K562 (cell line): ENCODE data around the gene NOPCHAP1. TPM values are rescaled to one million over a fixed set of nuclear protein-coding genes. Genes with fewer than 3 reads are reported as not detected.

Experiments
- ATAC-seq: fragments of 200-7000 bp; cut with Tn5 transposase; 3 replicates; pipeline ENCODE4 v1.9.1; 2020; ENCODE audit warnings: moderate library complexity
- BruUV-seq: library from RNA; stranded (reverse); fragments of 400-500 nt; replicated peaks from 2 replicates; lab custom pipeline; 2021; lab: Mats Ljungman, UMichigan
- CTCF ChIA-PET: fragments of 300-600 bp; formaldehyde crosslinking; extraction: SDS; loops from one replicate; lab custom pipeline; 2021; ENCODE audit warnings: low intra/inter-chr PET ratio; lab: Yijun Ruan, JAX
- POLR2A ChIA-PET: fragments of 300-600, 350-650 bp; sonication (Branson Sonifier 250); formaldehyde crosslinking; extraction: SDS; loops from one replicate; lab custom pipeline; 2021; ENCODE audit warnings: antibody characterized with exemption, inconsistent platforms; lab: Yijun Ruan, JAX
- DNase-seq, 4 experiments: peaks; one replicate each; pipeline versions ENCODE4 v3.0.0 to v3.0.0-alpha.2; 2011 to 2018; ENCODE audit warnings: low spot score in 3 of 4, mixed read lengths in 3 of 4; ENCODE audit errors: extremely low read depth in 1 of 4
- FAIRE-seq: peaks from 2 replicates; lab custom pipeline; 2011; peaks lifted over from hg19 to GRCh38; lab: Jason Lieb, UNC
- H2AFZ ChIP-seq: 2 replicates; pipeline ENCODE4 v1.6.0; 2011; ENCODE audit warnings: low read depth, low read length, control low read depth, inconsistent platforms
- H3K27ac ChIP-seq: fragments of 200-600 bp; 3 replicates; pipeline ENCODE4 v1.8.0; 2011; ENCODE audit warnings: low read depth, mild to moderate bottlenecking, control low read depth, inconsistent platforms, low read length, moderate library complexity, mixed read lengths; ENCODE audit errors: extremely low read depth
- H3K27me3 ChIP-seq, 2 experiments: fragments of 300-600 bp in 1 of 2; 2 replicates in 1 of 2; 3 replicates in 1 of 2; pipeline versions ENCODE4 v1.6.0 to v1.8.0; 2011; ENCODE audit warnings: inconsistent platforms in 2 of 2, low read length in 2 of 2, mild to moderate bottlenecking in 1 of 2, mixed read lengths in 1 of 2, moderate library complexity in 1 of 2; ENCODE audit not compliant: control insufficient read depth in 2 of 2, insufficient read depth in 2 of 2
- H3K36me3 ChIP-seq: fragments of 300-600 bp; 3 replicates; pipeline ENCODE4 v1.8.0; 2011; ENCODE audit warnings: mild to moderate bottlenecking, low read length, inconsistent platforms; ENCODE audit not compliant: control insufficient read depth, insufficient read depth
- H3K4me1 ChIP-seq, 2 experiments: fragments of 200-600 bp in 1 of 2; replicated peaks in 1 of 2; 2 replicates in 1 of 2; 3 replicates in 1 of 2; pipeline versions ENCODE4 v1.5.1 to v1.8.0; 2011; ENCODE audit warnings: inconsistent platforms in 2 of 2, low read length in 2 of 2, mild to moderate bottlenecking in 1 of 2, mixed read lengths in 1 of 2, moderate library complexity in 1 of 2; ENCODE audit not compliant: control insufficient read depth in 2 of 2, insufficient read depth in 2 of 2
- H3K4me2 ChIP-seq: 2 replicates; pipeline ENCODE4 v1.6.1; 2011; ENCODE audit warnings: low read length, control low read depth, inconsistent platforms, mixed read lengths; ENCODE audit not compliant: insufficient read depth
- H3K4me3 ChIP-seq: fragments of 200-600 bp; sonication (generic), shearing (Covaris generic); 2 replicates; pipeline ENCODE4 v1.5.1; 2016; ENCODE audit warnings: control low read depth, inconsistent platforms
- H3K79me2 ChIP-seq: fragments of 200-600 bp; 3 replicates; pipeline ENCODE4 v1.8.0; 2011; ENCODE audit warnings: low read length, inconsistent platforms; ENCODE audit not compliant: control insufficient read depth, insufficient read depth
- H3K9ac ChIP-seq, 2 experiments: 2 replicates each; pipeline versions ENCODE4 v1.6.0 to v1.6.1; 2011; ENCODE audit warnings: low read depth in 2 of 2, low read length in 2 of 2, control low read depth in 1 of 2, inconsistent platforms in 1 of 2, mild to moderate bottlenecking in 1 of 2, mixed read lengths in 1 of 2; ENCODE audit not compliant: insufficient read depth in 1 of 2
- H3K9me1 ChIP-seq: one replicate; pipeline ENCODE4 v1.6.0; 2011; ENCODE audit warnings: inconsistent platforms, mild to moderate bottlenecking, low read length, moderate library complexity; ENCODE audit not compliant: control insufficient read depth, insufficient read depth
- H3K9me3 ChIP-seq: replicated peaks from 2 replicates; pipeline ENCODE4 v1.5.1; 2011; ENCODE audit warnings: low read depth, low read length, inconsistent platforms; ENCODE audit not compliant: control insufficient read depth, insufficient read depth
- H4K20me1 ChIP-seq: replicated peaks from 2 replicates; pipeline ENCODE4 v1.6.1; 2011; ENCODE audit warnings: low read length, inconsistent platforms, mixed read lengths; ENCODE audit not compliant: control insufficient read depth, insufficient read depth
- CC2D1A ChIP-seq: fragments of 450-650 bp; IDR thresholded peaks from 2 replicates; pipeline ENCODE4 v1.6.1; 2017; ENCODE audit warnings: mild to moderate bottlenecking
- CCNT2 ChIP-seq: IDR thresholded peaks from 2 replicates; pipeline ENCODE4 v1.6.1; 2011; ENCODE audit warnings: borderline replicate concordance, low read depth, mild to moderate bottlenecking, moderate library complexity, mixed read lengths, low read length; ENCODE audit not compliant: insufficient read length; ENCODE audit errors: extremely low read depth
- CHD1 ChIP-seq: fragments of 200-600 bp; sonication (generic); IDR thresholded peaks from one replicate; pipeline ENCODE4 v1.6.1; 2012; ENCODE audit warnings: mild to moderate bottlenecking, moderate library complexity, low read length, inconsistent platforms
- FIP1L1 ChIP-seq: fragments of 200-400 bp; formaldehyde crosslinking; IDR thresholded peaks from 2 replicates; pipeline ENCODE4 v1.6.1; 2018; ENCODE audit warnings: mild to moderate bottlenecking, low read depth, low read length; ENCODE audit not compliant: poor library complexity, severe bottlenecking
- HCFC1 ChIP-seq: IDR thresholded peaks from 2 replicates; pipeline ENCODE4 v1.6.1; 2012; ENCODE audit warnings: low read depth, low read length, improper control_type of control experiment
- HDAC3 ChIP-seq: fragments of 450-650 bp; IDR thresholded peaks from 2 replicates; pipeline ENCODE4 v1.6.1; 2018; ENCODE audit warnings: borderline replicate concordance, mild to moderate bottlenecking, moderate library complexity; ENCODE audit not compliant: partially characterized antibody
- HNRNPK ChIP-seq: fragments of 200-400 bp; formaldehyde crosslinking; IDR thresholded peaks from one replicate; pipeline ENCODE4 v1.6.1; 2018; ENCODE audit warnings: mild to moderate bottlenecking, low read depth, low read length; ENCODE audit not compliant: poor library complexity, severe bottlenecking
- ILF3 ChIP-seq: fragments of 450-650 bp; IDR thresholded peaks from 2 replicates; pipeline ENCODE4 v1.6.1; 2018; ENCODE audit warnings: antibody characterized with exemption, mild to moderate bottlenecking, moderate library complexity, borderline replicate concordance
- RBFOX2 ChIP-seq: fragments of 200-400 bp; formaldehyde crosslinking; IDR thresholded peaks from 2 replicates; pipeline ENCODE4 v1.6.1; 2017; ENCODE audit warnings: low read depth, mild to moderate bottlenecking, low read length, moderate library complexity
- SMARCC2 ChIP-seq: fragments of 450-650 bp; IDR thresholded peaks from 2 replicates; pipeline ENCODE4 v1.6.1; 2017; ENCODE audit warnings: antibody characterized with exemption, moderate library complexity, mild to moderate bottlenecking, low read depth
- SNRNP70 ChIP-seq: fragments of 200-400 bp; formaldehyde crosslinking; optimal IDR thresholded peaks from 2 replicates; pipeline ENCODE3; 2017; ENCODE audit warnings: low read depth, low read length
- TRIM24 ChIP-seq, 2 experiments: fragments of 450-650 bp; IDR thresholded peaks; 2 replicates each; pipeline ENCODE4 v1.6.1; 2016
- ZBTB49 ChIP-seq: sonication (generic); formaldehyde crosslinking; IDR thresholded peaks from 2 replicates; pipeline ENCODE4 v1.8.0; 2022; ENCODE audit warnings: missing genetic modification reagents, mild to moderate bottlenecking, borderline replicate concordance
- ZNF146 ChIP-seq: IDR thresholded peaks from one replicate; pipeline ENCODE4 v1.6.1; 2018; ENCODE audit warnings: missing compliant biosample characterization; ENCODE audit not compliant: unreplicated experiment
- ZNF696 ChIP-seq: fragments of 250-450 bp; sonication (Bioruptor Pico); conservative IDR thresholded peaks from 2 replicates; pipeline ENCODE4 v1.4.0; 2020; ENCODE audit warnings: mild to moderate bottlenecking, moderate library complexity
- ZNF717 ChIP-seq: fragments of 250-450 bp; sonication (Bioruptor Pico); IDR thresholded peaks from 2 replicates; pipeline ENCODE4 v1.5.0; 2021
- WGBS: fragments of 100-300 bp; shearing (Covaris generic); methylation state at CpG from one replicate; pipeline ENCODE4 v1.1.6; 2016; ENCODE audit warnings: low coverage, mixed read lengths; ENCODE audit not compliant: insufficient coverage; ENCODE audit errors: missing lambda C conversion rate; 5-methylcytosine and 5-hydroxymethylcytosine counted together
- in situ Hi-C: fragments of 300-500 bp; cut with MboI; formaldehyde crosslinking; loops from 4 replicates; pipeline ENCODE4 v1.15.0; 2018; ENCODE audit warnings: inconsistent platforms, mixed read lengths
- intact Hi-C: fragments of 100-400 bp; cut with micrococcal nuclease; formaldehyde crosslinking; loops from 2 replicates; pipeline ENCODE4 v1.14.2; 2022
- polyA plus RNA-seq, 8 experiments: library from polyadenylated mRNA; depleted of rRNA in 4 of 8; stranded (reverse) in 5 of 8; unstranded in 3 of 8; fragments of >200 nt; fragmentation: Nextera tagmentation in 2 of 8; fragmentation: Illumina TruSeq in 1 of 8; extraction: Ambion mirVana in 2 of 8; extraction: Trizol in 1 of 8; gene quantifications; 2 replicates each; pipeline versions ENCODE4 v1.2.1 to v1.2.3, GENCODE V29; 2011 to 2014; ENCODE audit warnings: inconsistent platforms in 1 of 8, missing spikeins in 1 of 8
- total RNA-seq, 7 experiments: library from RNA; depleted of rRNA in 6 of 7; stranded (reverse); fragments of >200 nt in 6 of 7; fragmentation: Illumina TruSeq in 2 of 7; extraction: Trizol in 2 of 7; gene quantifications; 2 replicates each; pipeline versions ENCODE4 v1.2.1 to v1.2.3, GENCODE V29; 2011 to 2021; ENCODE audit warnings: low replicate concordance in 1 of 7
- TF ChIP-seq, protein P1 (sequence below): sonication (generic); formaldehyde crosslinking; IDR thresholded peaks from 2 replicates; pipeline ENCODE4 v1.8.1; 2022; ENCODE audit warnings: missing genetic modification reagents
- TF ChIP-seq, protein P2 (sequence below): fragments of 250-450 bp; sonication (Bioruptor Pico); IDR thresholded peaks from 2 replicates; pipeline ENCODE4 v1.5.0; 2020; ENCODE audit warnings: mild to moderate bottlenecking, borderline replicate concordance

NOPCHAP1 gene
- total and polyA plus RNA-seq, 9 of the 15 experiments (the other 6 are each of a cell fraction or from before 2014, with no cell fraction given) = 19.4 to 108 (median 33.4) TPM

- in situ Hi-C loops (no loop called here), intact Hi-C loops (no loop called here)
- POLR2A ChIA-PET = interaction anchor here (0.6 to 1.1 kb wide), 2 partner anchors 673 to 729 kb away, joined by 3 to 4 read pairs; no protein-coding TSS in a partner anchor
- no peaks in the 10 kb centered on the region for H4K20me1 ChIP-seq
- no peak for DNase-seq
- no peak for ATAC-seq
- H3K27me3 ChIP-seq = peaks cover 15 to 23% of the 10 kb centered on the region in 2 experiments
- H2AFZ ChIP-seq = no peak overlapping the region
- WGBS = 25% methylated on average over 4 of the region's 4 CpGs
- CTCF ChIA-PET = no interaction called here
- H3K36me3 ChIP-seq = no peaks in the 10 kb centered on the region
- H3K9me1 ChIP-seq = no peaks in the 10 kb centered on the region
- no peak overlapping the region for H3K9ac ChIP-seq
- BruUV-seq = no TSS peak
- peaks cover 18% of the 10 kb centered on the region in 2 experiments; a peak in 4 of 5 replicates for H3K4me1 ChIP-seq
- no peak overlapping the region for H3K4me3 ChIP-seq
- no peak overlapping the region for H3K27ac ChIP-seq
- H3K4me2 ChIP-seq = no peak overlapping the region
- no peak for FAIRE-seq
- H3K9me3 ChIP-seq = no peaks in the 10 kb centered on the region
- TF ChIP-seq, protein P1, sequence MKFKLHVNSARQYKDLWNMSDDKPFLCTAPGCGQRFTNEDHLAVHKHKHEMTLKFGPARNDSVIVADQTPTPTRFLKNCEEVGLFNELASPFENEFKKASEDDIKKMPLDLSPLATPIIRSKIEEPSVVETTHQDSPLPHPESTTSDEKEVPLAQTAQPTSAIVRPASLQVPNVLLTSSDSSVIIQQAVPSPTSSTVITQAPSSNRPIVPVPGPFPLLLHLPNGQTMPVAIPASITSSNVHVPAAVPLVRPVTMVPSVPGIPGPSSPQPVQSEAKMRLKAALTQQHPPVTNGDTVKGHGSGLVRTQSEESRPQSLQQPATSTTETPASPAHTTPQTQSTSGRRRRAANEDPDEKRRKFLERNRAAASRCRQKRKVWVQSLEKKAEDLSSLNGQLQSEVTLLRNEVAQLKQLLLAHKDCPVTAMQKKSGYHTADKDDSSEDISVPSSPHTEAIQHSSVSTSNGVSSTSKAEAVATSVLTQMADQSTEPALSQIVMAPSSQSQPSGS (CRISPR knock-in tag) = no peak
- TF ChIP-seq HCFC1 (no peak), ZBTB49 (CRISPR knock-in tag) (no peak), ZNF146 (CRISPR knock-in tag) (no peak), CC2D1A (no peak), CCNT2 (no peak), SMARCC2 (no peak), TRIM24 (IDR thresholded peaks at IDR 0.05) (no peak), ZNF717 (CRISPR knock-in tag) (no peak), ZNF696 (CRISPR knock-in tag) (no peak), RBFOX2 (no peak), ILF3 (no peak), FIP1L1 (no peak), HNRNPK (no peak), SNRNP70 (no peak), CHD1 (no peak), HDAC3 (no peak)
- TF ChIP-seq, protein P2, sequence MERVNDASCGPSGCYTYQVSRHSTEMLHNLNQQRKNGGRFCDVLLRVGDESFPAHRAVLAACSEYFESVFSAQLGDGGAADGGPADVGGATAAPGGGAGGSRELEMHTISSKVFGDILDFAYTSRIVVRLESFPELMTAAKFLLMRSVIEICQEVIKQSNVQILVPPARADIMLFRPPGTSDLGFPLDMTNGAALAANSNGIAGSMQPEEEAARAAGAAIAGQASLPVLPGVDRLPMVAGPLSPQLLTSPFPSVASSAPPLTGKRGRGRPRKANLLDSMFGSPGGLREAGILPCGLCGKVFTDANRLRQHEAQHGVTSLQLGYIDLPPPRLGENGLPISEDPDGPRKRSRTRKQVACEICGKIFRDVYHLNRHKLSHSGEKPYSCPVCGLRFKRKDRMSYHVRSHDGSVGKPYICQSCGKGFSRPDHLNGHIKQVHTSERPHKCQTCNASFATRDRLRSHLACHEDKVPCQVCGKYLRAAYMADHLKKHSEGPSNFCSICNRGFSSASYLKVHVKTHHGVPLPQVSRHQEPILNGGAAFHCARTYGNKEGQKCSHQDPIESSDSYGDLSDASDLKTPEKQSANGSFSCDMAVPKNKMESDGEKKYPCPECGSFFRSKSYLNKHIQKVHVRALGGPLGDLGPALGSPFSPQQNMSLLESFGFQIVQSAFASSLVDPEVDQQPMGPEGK (CRISPR knock-in tag) = no peak
- no peaks in the 10 kb centered on the region for H3K79me2 ChIP-seq
Observed at GRCh38 chr12:104960464-104960863, 25.7 kb upstream of the NOPCHAP1 start.
